Measurements from ENCODE around the gene ALLC. TPM values are rescaled to one million over a fixed set of nuclear protein-coding genes. Genes with fewer than 3 reads are reported as not detected.

ALLC gene
- polyA plus RNA-seq, 1 experiment = not detected

DNA sequence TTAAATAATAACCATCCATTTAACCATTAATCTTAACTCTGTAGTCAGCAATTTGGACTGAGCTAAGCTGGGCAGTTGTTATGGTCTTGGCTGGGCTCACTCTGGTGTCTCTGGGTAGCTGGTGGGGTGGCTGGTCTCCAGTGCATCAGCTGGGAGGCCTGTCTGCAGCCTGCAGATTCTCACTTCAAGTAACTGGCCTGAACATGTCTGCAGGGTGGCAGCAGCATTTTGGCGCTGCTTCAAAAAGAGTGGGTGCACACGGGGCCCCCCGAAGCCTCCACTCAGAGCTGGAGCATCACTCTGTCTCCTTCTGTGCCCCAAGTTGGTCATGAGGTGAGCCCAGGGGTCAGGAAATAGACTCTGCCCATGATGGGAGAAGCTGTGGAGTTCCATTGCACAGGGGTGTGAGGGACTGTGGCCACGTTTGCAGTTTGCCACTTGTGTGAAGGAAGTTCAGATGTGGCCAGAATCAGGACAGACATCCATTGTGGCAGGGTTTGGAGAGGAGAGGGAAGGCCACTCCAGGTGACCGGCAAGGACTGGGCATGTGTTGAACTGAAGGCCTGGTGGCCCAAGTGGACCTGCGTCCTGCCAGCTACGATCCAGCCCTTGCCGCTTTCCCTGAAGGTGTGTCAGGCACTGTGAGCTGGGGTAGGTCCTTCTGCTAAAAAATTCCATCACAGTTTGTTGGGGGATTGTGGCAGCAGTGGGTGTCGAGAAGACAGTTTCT is 4.9 kb upstream of the ALLC start:
- H3K27me3 ChIP-seq (ENCODE audit: control insufficient read depth, insufficient read depth, low read length) = 0 out of 2 replicates have a peak, but pooled peaks cover 1% of the 10 kb centered on the region
- no peak for DNase-seq (ENCODE audit: low read depth)
- H3K36me3 ChIP-seq (ENCODE audit: control insufficient read depth, insufficient read depth, low read length) = no peaks in the 10 kb centered on the region
- H3K4me3 ChIP-seq (ENCODE audit: low read depth, low read length) = no peak overlapping the region
- POLR2A ChIA-PET = no interaction called here
- CTCF ChIA-PET = interaction anchor here (0.8 to 2.9 kb wide), 4 partner anchors 10 to 275 kb away, joined by 3 to 10 read pairs (median 5); no protein-coding TSS in a partner anchor
- no peak for TF ChIP-seq CTCF (IDR thresholded peaks at IDR 0.05; ENCODE audit: insufficient read depth, low read depth, low read length)

DNA sequence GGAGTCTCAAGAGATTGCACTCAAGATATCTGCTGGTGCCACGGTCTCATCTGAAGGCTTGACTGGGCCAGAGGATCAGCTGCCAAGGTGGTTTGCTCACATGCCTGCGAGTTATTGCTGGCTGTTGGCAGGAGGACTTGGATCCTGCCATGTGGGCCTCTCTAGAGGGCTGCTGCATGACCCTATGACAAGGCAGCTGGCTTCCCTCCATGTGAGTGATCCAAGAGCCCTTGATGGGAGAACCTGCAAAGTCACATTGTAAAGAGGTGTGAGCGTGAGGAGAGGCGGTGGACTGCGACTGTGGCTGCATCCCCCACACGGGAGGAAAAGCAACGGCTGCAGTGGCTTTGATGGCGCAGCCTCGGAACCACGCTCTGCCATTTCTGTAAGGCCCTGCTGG is 4.0 kb upstream of the ALLC start:
- ChIA-PET POLR2A (no interaction called here), CTCF (interaction anchor here (1.1 to 2.9 kb wide), 3 partner anchors 12 to 230 kb away, joined by 3 to 10 read pairs (median 6); no protein-coding TSS in a partner anchor)
- no peak overlapping the region for H3K4me3 ChIP-seq (ENCODE audit: low read depth, low read length)
- no peak for TF ChIP-seq CTCF (IDR thresholded peaks at IDR 0.05; ENCODE audit: insufficient read depth, low read depth, low read length)
- no peaks in the 10 kb centered on the region for H3K36me3 ChIP-seq (ENCODE audit: control insufficient read depth, insufficient read depth, low read length)
- H3K27me3 ChIP-seq (ENCODE audit: control insufficient read depth, insufficient read depth, low read length) = 0 out of 2 replicates have a peak, but pooled peaks cover 1% of the 10 kb centered on the region
- no peak for DNase-seq (ENCODE audit: low read depth)

DNA sequence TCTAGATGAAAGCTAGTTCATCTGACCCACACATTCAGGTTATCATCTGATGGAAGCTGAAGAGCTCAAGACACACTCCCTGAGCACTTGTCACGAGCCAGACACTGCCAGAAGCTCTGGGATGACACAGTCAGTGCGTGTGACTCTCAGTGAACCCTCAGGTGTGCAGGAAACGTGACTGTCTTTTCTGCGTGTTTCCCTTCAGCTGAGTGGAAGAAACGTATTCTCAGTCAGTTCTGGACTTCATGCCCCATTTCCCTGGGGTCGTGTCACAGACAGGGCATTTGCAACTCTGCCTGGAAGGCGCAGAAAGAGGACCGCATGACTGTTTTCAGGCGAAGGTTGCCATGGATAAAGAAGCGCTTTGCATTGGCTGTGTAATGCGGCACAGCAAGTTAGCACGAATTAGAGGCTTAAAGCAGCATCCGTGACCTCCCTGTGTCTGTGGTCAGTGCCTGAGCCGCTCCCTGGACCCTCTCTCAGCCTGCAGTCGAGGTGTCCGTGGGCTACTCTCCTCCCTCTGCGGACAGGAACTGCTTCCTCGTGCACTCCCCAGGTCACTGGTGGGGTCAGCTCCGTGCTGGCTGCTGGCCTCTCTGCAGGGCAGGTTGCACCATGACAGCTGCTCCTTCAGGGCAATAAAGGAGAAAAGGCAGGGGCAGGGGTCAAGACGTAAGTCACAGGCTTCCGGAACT is 3.3 kb upstream of the ALLC start:
- Histone ChIP-seq H3K4me3 (ENCODE audit: low read depth, low read length) (no peak overlapping the region), H3K27me3 (ENCODE audit: control insufficient read depth, insufficient read depth, low read length) (0 out of 2 replicates have a peak, but pooled peaks cover 1% of the 10 kb centered on the region), H3K36me3 (ENCODE audit: control insufficient read depth, insufficient read depth, low read length) (no peaks in the 10 kb centered on the region)
- CTCF ChIA-PET = interaction anchor here (1.1 to 1.2 kb wide), 2 partner anchors 12 to 20 kb away, joined by 3 to 6 read pairs; no protein-coding TSS in a partner anchor
- POLR2A ChIA-PET = no interaction called here
- TF ChIP-seq CTCF (IDR thresholded peaks at IDR 0.05; ENCODE audit: insufficient read depth, low read depth, low read length) = no peak
- no peak for DNase-seq (ENCODE audit: low read depth)

GRCh38 chr2:3655871-3656761 is 1.9 kb upstream of the ALLC start:
- Histone ChIP-seq H3K4me3 (ENCODE audit: low read depth, low read length) (no peak overlapping the region), H3K27me3 (ENCODE audit: control insufficient read depth, insufficient read depth, low read length) (no peaks in the 10 kb centered on the region), H3K36me3 (ENCODE audit: control insufficient read depth, insufficient read depth, low read length) (no peaks in the 10 kb centered on the region)
- POLR2A ChIA-PET = no interaction called here
- CTCF ChIA-PET = interaction anchor here (1.1 to 1.6 kb wide), 2 partner anchors 12 to 180 kb away, joined by 3 to 6 read pairs; no protein-coding TSS in a partner anchor
- no peak for TF ChIP-seq CTCF (IDR thresholded peaks at IDR 0.05; ENCODE audit: insufficient read depth, low read depth, low read length)
- no peak for DNase-seq (ENCODE audit: low read depth)
